ENCODE results near the gene ANKRD63. TPM values are rescaled to one million over a fixed set of nuclear protein-coding genes. Genes with fewer than 3 reads are reported as not detected.

Gene ANKRD63
- polyA plus RNA-seq, 1 donor (not counting 4 experiments of a cell fraction or from before 2014, with no cell fraction given): not detected

DNA sequence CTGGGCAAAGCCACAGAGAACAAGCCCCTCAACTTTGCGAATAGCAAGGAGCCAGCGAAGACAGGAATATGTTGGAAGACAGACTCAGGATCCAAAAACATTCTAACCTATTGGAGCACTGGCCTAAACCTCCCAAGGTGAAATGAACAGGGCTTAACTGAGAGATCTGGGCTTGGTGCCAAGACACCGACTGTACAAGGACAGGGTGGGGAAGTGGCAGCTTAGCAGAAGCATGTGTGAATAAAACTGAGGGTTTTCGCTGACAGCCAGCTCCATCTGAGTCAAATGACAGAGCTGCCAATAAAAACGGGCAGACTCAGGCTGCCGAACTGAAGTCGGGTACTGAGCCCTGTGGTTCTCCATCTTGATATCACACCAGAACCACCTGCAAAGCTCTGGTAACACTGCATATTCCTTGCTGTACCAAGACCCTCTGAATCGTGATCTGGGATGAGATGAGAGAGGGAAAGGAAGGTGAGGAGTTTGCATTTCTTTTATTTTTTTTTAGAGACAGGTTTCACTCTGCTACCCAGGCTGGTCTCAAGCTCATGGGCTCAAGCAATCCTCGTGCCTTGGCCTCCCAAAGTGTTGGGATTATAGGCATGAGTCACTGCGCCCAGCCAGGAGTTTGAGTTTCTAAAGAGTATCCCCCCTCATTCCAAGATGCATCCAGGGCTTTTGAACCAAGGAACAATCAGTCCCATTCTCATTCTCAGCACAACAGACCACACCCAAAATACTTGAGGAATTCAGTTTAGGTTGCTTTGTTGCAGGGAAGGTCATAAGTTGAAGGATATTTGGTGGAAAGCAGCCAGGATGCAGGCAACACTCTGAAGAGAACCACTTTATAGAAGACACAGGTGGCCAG, 30.9 kb upstream of the ANKRD63 start:
- FAIRE-seq: peak; percentile 77
- Histone ChIP-seq H3K27me3 (ENCODE audit: control insufficient read depth, extremely low read depth, insufficient read depth, low read length) (peaks cover 12% of the 10 kb centered on the region), H3K4me2 (ENCODE audit: control insufficient read depth, extremely low read depth, insufficient read depth, low read depth, low read length) (peak overlapping the region; percentile 51)

DNA sequence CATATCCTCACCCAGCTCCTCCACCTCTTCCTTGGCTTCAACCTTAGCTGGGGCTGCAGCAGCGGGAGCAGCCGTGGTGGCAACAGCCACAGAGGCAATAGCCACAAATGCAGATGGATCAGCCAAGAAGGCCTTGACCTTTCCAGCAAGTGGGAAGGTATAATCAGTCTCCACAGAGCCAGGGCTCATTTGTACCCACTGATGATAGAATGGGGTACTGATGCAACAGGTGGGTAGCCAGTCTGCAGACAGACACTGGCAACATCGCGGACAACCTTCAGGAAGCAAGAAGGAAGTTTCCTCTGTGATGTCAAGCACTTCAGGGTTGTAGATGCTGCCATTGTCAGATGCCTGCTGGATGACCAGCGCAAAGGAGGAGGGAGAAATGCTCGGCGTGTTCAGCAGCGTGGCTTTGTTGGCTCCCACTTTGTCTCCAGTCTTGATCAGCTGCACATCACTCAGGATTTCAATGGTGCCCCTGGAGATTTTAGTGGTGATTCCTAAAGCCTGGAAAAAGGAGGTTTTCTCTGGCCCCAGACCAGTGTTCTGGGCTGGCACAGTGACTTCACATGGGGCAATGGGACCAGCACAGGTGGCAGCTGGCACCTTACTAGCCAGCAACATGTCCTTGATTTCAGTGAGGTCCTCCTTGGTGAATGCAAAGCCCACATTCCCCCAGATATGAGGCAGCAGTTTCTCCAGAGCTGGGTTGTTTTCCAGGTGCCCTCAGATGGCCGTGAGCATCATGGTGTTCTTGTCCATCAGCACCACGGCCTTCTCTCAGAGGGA, 29.7 kb upstream of the ANKRD63 start:
- Histone ChIP-seq H3K27ac (ENCODE audit: control insufficient read depth, insufficient read depth, low read length) (no peak overlapping the region), H3K36me3 (ENCODE audit: control insufficient read depth in 2 of 2, extremely low read depth in 1 of 2, insufficient read depth in 2 of 2, low read length in 2 of 2) (no peaks in the 10 kb centered on the region), H4K20me1 (ENCODE audit: control insufficient read depth, extremely low read depth, insufficient read depth, low read length) (no peaks in the 10 kb centered on the region), H2AFZ (ENCODE audit: control insufficient read depth, low read length) (no peak overlapping the region), H3K27me3 (ENCODE audit: control insufficient read depth, extremely low read depth, insufficient read depth, low read length) (peaks cover 12% of the 10 kb centered on the region), H3K9me3 (ENCODE audit: control insufficient read depth, low read depth, low read length) (no peaks in the 10 kb centered on the region), H3K4me2 (ENCODE audit: control insufficient read depth, extremely low read depth, insufficient read depth, low read depth, low read length) (no peak overlapping the region), H3K4me1 (ENCODE audit: control insufficient read depth, extremely low read depth, insufficient read depth, low read length) (peaks cover 20% of the 10 kb centered on the region), H3K4me3 (ENCODE audit: control insufficient read depth in 2 of 3, extremely low read depth in 1 of 3, insufficient read depth in 2 of 3, low read depth in 1 of 3, low read length in 3 of 3) (no peak overlapping the region), H3K9ac (ENCODE audit: control insufficient read depth, extremely low read depth, insufficient read depth, low read length) (no peak overlapping the region), H3K79me2 (ENCODE audit: control insufficient read depth, insufficient read depth, low read length) (no peaks in the 10 kb centered on the region), H3K9me1 (ENCODE audit: control insufficient read depth, extremely low read depth, insufficient read depth, low read length) (no peaks in the 10 kb centered on the region)
- TF ChIP-seq EZH2 (IDR thresholded peaks at IDR 0.05; ENCODE audit: low read length): no peak
- TF ChIP-seq, protein P1, sequence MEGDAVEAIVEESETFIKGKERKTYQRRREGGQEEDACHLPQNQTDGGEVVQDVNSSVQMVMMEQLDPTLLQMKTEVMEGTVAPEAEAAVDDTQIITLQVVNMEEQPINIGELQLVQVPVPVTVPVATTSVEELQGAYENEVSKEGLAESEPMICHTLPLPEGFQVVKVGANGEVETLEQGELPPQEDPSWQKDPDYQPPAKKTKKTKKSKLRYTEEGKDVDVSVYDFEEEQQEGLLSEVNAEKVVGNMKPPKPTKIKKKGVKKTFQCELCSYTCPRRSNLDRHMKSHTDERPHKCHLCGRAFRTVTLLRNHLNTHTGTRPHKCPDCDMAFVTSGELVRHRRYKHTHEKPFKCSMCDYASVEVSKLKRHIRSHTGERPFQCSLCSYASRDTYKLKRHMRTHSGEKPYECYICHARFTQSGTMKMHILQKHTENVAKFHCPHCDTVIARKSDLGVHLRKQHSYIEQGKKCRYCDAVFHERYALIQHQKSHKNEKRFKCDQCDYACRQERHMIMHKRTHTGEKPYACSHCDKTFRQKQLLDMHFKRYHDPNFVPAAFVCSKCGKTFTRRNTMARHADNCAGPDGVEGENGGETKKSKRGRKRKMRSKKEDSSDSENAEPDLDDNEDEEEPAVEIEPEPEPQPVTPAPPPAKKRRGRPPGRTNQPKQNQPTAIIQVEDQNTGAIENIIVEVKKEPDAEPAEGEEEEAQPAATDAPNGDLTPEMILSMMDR (optimal IDR thresholded peaks at IDR 0.05 in 1 of 3, IDR thresholded peaks at IDR 0.05 in 1 of 3, conservative IDR thresholded peaks at IDR 0.05 in 1 of 3; ENCODE audit: extremely low read depth in 1 of 3, insufficient read depth in 2 of 3, low read length in 3 of 3): no peak
- dilution Hi-C loops (cut with MboI; ENCODE audit: extremely low pct_ligation_motif_present, low sequenced_read_pairs): no loop called here
- no peak for DNase-seq (ENCODE audit: low read depth, low spot score)
- FAIRE-seq: no peak

More for the DNA sequence above, 30.9 kb upstream of the ANKRD63 start:
- H3K4me1 ChIP-seq (ENCODE audit: control insufficient read depth, extremely low read depth, insufficient read depth, low read length): peaks cover 20% of the 10 kb centered on the region
- H3K36me3 ChIP-seq (ENCODE audit: control insufficient read depth in 2 of 2, extremely low read depth in 1 of 2, insufficient read depth in 2 of 2, low read length in 2 of 2): no peaks in the 10 kb centered on the region
- no peaks in the 10 kb centered on the region for H3K9me1 ChIP-seq (ENCODE audit: control insufficient read depth, extremely low read depth, insufficient read depth, low read length)
- H4K20me1 ChIP-seq (ENCODE audit: control insufficient read depth, extremely low read depth, insufficient read depth, low read length): no peaks in the 10 kb centered on the region
- no peak overlapping the region for H3K4me3 ChIP-seq (ENCODE audit: control insufficient read depth in 2 of 3, extremely low read depth in 1 of 3, insufficient read depth in 2 of 3, low read depth in 1 of 3, low read length in 3 of 3)
- dilution Hi-C loops (cut with MboI; ENCODE audit: extremely low pct_ligation_motif_present, low sequenced_read_pairs): no loop called here
- no peaks in the 10 kb centered on the region for H3K9me3 ChIP-seq (ENCODE audit: control insufficient read depth, low read depth, low read length)
- no peak overlapping the region for H3K27ac ChIP-seq (ENCODE audit: control insufficient read depth, insufficient read depth, low read length)
- no peak for DNase-seq (ENCODE audit: low read depth, low spot score)
- H2AFZ ChIP-seq (ENCODE audit: control insufficient read depth, low read length): no peak overlapping the region
- TF ChIP-seq EZH2 (IDR thresholded peaks at IDR 0.05; ENCODE audit: low read length): no peak
- TF ChIP-seq, protein P1 (optimal IDR thresholded peaks at IDR 0.05 in 1 of 3, IDR thresholded peaks at IDR 0.05 in 1 of 3, conservative IDR thresholded peaks at IDR 0.05 in 1 of 3; ENCODE audit: extremely low read depth in 1 of 3, insufficient read depth in 2 of 3, low read length in 3 of 3): no peak
- no peak overlapping the region for H3K9ac ChIP-seq (ENCODE audit: control insufficient read depth, extremely low read depth, insufficient read depth, low read length)
- no peaks in the 10 kb centered on the region for H3K79me2 ChIP-seq (ENCODE audit: control insufficient read depth, insufficient read depth, low read length)

Measured in keratinocyte (primary cell).